NCI-H1105 (cell line): ENCODE results near the gene LRBA.

Source experiments
- DNase-seq: peaks from one replicate; lab custom pipeline; 2025; lab: John Stamatoyannopoulos, UW

The LRBA gene

GRCh38 chr4:150318971-150319370 lies 696.1 kb downstream of the LRBA start:
- DNase-seq = no peak

- DNase-seq = no peak
Measured at GRCh38 chr4:150318527-150318926, 696.6 kb downstream of the LRBA start.

- DNase-seq = no peak
Measured at GRCh38 chr4:150316332-150317205, 698.5 kb downstream of the LRBA start.

GRCh38 chr4:150315691-150316090 lies 699.4 kb downstream of the LRBA start:
- no peak for DNase-seq

- no peak for DNase-seq
Measured at GRCh38 chr4:150315175-150315574, 699.9 kb downstream of the LRBA start.

GRCh38 chr4:150314031-150314430 lies 701.1 kb downstream of the LRBA start:
- DNase-seq = no peak

GRCh38 chr4:150310159-150310895 lies 704.8 kb downstream of the LRBA start:
- DNase-seq = no peak

GRCh38 chr4:150308824-150309472 lies 706.1 kb downstream of the LRBA start:
- no peak for DNase-seq

- no peak for DNase-seq
Measured at GRCh38 chr4:150306719-150307118, 708.4 kb downstream of the LRBA start.

- no peak for DNase-seq
Measured at GRCh38 chr4:150305995-150306394, 709.1 kb downstream of the LRBA start.

GRCh38 chr4:150302553-150302952 lies 712.5 kb downstream of the LRBA start:
- DNase-seq = no peak

- DNase-seq = no peak
Measured at GRCh38 chr4:150299816-150300215, 715.3 kb downstream of the LRBA start.

GRCh38 chr4:150297861-150298474 lies 717.1 kb downstream of the LRBA start:
- peak; percentile 18 for DNase-seq

- DNase-seq = no peak
Measured at GRCh38 chr4:150289881-150290280, 725.2 kb downstream of the LRBA start.

GRCh38 chr4:150289198-150289597 lies 725.9 kb downstream of the LRBA start:
- DNase-seq = no peak

GRCh38 chr4:150286656-150287055 lies 728.4 kb downstream of the LRBA start:
- DNase-seq = no peak

GRCh38 chr4:150283689-150284088 lies 731.4 kb downstream of the LRBA start:
- no peak for DNase-seq

GRCh38 chr4:150280975-150281374 lies 734.1 kb downstream of the LRBA start:
- DNase-seq = no peak

GRCh38 chr4:150280081-150280895 lies 734.8 kb downstream of the LRBA start:
- no peak for DNase-seq

GRCh38 chr4:150278206-150278605 lies 736.9 kb downstream of the LRBA start:
- DNase-seq = no peak

GRCh38 chr4:150268444-150268843 lies 746.6 kb downstream of the LRBA start:
- no peak for DNase-seq
